SK-N-MC (cell line): ENCODE data around the gene PPARG.

Source experiments
- EZH2 ChIP-seq: fragments of 200-600 bp; sonication (generic); IDR thresholded peaks from one replicate; pipeline ENCODE4 v1.6.1; 2017; ENCODE audit warnings: antibody characterized with exemption
- POLR2AphosphoS5 ChIP-seq: IDR thresholded peaks from 2 replicates; pipeline ENCODE4 v1.6.1; 2012; ENCODE audit warnings: mild to moderate bottlenecking, low read depth, low read length, borderline replicate concordance

DNA sequence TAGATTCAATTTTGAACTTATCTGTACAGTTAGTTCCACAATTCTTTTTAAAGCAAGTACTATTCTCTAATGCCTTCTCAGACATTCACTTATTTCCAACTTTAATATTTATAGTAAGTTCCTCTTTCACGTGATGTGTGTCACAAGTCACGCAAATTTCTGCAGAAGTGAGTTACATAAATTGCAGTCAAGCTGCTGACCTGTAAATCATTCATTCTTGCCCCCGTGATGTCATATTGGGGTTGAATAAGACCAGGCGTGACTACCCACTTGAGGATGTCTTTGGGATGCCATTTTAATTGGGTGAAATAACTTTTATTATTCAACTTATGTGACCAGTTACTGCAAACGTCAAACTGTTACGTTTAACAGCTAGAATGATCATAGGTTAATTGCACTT lies 15.1 kb downstream of the PPARG start:
- no peak for TF ChIP-seq EZH2
- TF ChIP-seq POLR2AphosphoS5, result no peak
